ENCODE measurements around the gene APBA2.
"Not testable (repeated sequence)": the region's sequence is repeated elsewhere in the genome, so short reads cannot be mapped to it uniquely, and the experiment has no call there.

Gene APBA2

DNA sequence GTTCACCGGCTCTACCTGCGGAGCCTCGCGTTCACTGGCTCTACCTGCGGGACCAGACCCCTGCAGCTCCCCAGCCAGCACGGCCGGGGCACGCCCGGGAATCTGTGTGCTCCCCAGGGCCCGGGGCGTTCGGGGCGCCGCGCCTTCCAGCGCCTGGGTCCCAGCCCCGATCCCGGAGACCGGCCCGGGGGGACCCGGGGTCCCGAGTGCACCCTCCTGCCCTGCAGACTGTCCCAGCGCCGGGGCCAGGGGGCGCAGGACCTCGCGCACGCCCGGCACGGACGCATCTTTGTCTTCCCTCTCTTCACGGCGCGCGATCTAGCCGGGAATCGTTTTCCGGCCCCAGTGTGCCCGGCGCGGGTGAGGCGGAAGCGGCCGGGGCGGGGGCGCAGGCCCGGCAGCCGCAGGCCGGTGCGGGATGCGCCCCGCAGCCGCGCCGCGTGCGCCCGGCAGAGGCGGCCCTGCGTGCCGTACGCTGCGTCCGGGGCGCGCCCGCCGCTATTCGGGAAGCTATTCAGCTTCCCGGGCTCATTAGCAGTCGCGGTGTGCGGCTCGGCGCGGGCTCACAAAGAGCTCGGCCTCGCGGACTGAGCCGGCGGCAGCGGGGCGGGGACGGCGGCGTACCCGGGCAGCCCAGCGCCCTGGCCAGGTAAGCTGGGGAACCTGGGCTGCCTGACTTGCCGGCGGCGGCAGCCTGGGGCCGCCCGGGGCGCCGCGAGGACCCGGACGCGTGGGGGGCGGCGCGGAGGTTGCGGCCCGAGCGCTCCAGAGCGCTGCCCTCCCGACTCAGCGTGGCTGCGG, at the start of gene APBA2:
APBA2 (plus strand) TSS at position 345 of the 801 bp plus-strand sequence. CDS start 167,911 bp downstream, outside the sequence.
- peak in 1 of 2 donors; percentile 42 for DNase-seq (ENCODE audit: low read depth in 2 of 2)

DNA sequence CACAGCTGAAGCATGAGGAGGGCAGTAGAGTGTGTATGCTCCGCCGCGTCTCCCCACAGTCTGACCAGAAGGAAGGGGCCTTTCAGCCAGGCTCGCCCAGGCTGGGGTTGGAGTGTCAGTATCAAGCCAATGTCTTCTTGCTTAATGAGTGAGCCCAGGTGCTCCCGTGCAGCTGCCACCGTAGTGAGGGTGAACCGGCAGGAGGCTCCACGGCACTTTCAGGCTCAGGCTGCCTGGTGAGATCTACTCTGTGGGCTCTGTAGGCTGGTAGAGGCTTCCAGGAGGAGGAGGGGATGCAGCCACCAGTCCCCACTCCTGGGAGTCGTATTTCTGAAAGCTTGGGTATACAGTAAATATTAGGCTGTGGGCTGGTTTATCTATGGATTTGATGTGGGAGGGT, 45.5 kb upstream of the APBA2 start:
- not testable (repeated sequence) for DNase-seq (ENCODE audit: low read depth in 2 of 2)

DNA sequence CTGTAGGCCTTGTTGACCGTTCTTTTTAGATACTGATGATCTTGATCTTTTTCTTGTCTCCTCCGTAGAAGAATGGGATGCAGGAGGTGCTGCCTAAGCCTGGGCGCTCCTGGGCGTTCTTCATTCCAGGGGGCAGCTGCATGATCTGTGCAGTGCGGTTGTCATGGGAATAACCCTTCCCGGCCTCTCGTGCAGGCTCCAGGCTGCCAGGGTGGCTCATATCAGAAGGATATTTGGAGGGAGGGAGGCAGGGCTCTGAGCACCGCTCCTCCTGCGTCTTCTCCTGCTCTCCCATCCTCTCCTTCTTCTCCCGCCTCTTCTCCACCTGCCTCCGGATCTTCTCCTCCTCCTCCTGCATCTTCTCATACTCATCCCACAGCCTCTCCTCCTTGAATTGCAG, 43.6 kb upstream of the APBA2 start:
- not testable (repeated sequence) for DNase-seq (ENCODE audit: low read depth in 2 of 2)

DNA sequence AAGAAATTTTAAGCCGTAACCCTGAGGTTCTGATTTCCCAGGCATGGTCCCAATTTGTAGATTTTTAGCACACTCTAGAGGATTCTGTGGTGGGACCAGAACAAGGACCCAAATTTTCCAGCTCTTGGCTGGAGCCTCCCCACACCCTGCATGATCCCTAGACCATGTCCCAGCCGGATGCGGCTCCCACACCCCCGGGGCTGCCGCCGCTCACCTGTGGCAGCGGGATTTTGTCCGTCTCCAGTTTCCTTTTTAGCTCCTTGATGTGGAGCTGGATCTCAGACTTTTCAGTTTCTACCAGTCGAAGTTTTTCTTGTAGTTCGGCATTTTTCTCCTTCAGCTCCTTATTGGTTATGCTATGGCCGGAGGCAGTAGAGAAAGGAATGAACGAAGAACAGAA, 42.3 kb upstream of the APBA2 start:
- not testable (repeated sequence) for DNase-seq (ENCODE audit: low read depth in 2 of 2)

DNA sequence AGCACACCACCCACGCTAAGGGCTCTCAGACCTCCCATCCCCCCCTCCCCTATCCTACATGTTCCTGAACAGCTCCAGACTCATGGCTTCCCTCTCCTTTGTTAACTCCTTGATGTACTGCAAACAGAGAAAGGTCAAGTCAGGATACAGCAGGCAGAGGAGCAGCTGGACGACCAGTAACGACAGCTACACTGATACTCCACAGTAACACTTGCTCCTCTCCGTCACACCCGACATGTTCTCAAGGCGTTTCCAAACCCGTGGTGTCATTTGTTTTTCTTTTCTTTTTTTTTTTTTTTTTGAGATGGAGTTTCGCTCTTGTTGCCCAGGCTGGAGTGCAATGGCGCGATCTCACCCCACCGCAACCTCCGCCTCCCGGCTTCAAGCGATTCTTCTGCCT, 41.6 kb upstream of the APBA2 start:
- DNase-seq (ENCODE audit: low read depth in 2 of 2): not testable (repeated sequence)

DNA sequence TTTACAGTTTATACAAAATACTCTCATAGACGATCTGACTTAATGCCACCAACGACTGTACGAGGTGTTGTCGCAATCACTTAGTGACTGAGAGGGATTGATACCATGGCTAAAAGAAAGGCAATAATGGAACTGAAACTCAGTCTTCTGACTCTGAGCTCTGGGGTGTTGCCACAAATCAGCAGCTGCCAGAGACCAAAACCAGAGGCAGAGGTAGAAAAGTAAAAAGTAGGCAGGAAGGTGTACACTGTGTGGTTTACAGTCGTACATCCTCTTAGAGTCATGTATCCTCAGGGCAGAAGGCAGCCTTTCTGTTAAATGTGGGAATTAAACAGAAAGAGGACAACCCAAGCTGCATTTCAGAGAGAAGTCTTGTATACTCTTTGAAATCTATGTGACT, 38.5 kb upstream of the APBA2 start:
- DNase-seq (ENCODE audit: low read depth in 2 of 2): not testable (repeated sequence)

DNA sequence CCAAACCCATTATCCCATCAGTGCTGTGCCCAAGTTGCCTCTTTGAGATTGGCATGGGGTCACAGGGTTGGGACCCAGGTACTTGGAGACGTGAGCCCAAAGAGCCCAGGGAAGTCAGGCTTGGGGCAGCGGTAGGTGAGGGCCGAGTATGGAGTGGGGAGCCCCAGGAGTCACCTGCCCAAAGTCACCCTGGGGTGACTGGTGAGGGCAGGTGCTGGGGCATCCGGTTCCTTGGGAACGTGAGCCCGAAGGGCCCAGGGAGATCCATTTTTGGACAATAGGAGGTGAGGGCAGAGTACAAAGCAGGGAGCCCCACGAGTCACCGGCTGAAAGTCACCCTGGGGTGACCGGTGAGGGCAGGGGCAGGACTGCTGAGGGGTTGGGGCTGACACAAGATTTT, 37.8 kb upstream of the APBA2 start:
- not testable (repeated sequence) for DNase-seq (ENCODE audit: low read depth in 2 of 2)

DNA sequence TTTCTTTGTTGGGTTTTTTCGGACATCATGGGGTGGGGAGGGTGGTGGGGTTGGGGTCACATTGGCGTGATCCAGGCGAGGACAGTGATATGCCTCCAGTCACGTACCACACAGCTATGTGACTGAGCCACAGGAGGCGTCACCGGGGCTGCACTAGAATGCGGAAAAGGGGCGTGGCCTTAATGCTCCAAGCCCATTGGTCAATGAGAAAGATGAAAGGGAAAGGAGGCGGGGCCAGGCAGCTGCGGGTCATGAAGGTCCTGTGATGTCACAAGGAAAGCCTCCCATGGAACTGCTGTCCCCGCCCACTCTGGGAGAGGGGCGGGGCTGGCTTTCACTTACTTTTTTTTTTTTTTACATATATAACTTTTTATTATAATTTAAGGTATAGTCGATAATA, 37.3 kb upstream of the APBA2 start, which contains the start of gene GOLGA6L7:
GOLGA6L7 (minus strand) TSS at position 124 of the 400 bp plus-strand sequence; CDS start at position 29, 95 bp downstream.
- peak in 1 of 2 donors; percentile 9 for DNase-seq (ENCODE audit: low read depth in 2 of 2)

DNA sequence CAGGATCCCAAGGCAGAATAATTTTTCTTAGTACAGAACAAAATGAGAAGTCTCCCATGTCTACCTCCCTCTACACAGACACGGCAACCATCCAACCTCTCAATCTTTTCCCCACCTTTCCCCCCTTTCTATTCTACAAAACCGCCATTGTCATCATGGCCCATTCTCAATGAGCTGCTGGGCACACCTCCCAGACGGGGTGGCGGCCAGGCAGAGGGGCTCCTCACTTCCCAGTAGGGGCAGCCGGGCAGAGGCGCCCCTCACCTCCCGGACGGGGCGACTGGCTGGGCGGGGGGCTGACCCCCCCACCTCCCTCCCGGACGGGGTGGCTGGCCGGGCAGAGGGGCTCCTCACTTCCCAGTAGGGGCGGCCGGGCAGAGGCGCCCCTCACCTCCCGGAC, 36.5 kb upstream of the APBA2 start:
- not testable (repeated sequence) for DNase-seq (ENCODE audit: low read depth in 2 of 2)

DNA sequence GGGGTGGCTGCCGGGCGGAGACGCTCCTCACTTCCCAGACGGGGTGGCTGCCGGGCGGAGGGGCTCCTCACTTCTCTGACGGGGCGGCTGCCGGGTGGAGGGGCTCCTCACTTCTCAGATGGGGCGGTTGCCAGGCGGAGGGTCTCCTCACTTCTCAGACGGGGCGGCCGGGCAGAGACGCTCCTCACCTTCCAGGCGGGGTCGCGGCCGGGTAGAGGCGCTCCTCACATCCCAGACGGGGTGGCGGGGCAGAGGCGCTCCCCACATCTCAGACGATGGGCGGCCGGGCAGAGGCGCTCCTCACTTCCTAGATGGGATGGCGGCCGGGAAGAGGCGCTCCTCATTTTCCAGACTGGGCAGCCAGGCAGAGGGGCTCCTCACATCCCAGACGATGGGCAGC, 36.0 kb upstream of the APBA2 start:
- DNase-seq (ENCODE audit: low read depth in 2 of 2): not testable (repeated sequence)

DNA sequence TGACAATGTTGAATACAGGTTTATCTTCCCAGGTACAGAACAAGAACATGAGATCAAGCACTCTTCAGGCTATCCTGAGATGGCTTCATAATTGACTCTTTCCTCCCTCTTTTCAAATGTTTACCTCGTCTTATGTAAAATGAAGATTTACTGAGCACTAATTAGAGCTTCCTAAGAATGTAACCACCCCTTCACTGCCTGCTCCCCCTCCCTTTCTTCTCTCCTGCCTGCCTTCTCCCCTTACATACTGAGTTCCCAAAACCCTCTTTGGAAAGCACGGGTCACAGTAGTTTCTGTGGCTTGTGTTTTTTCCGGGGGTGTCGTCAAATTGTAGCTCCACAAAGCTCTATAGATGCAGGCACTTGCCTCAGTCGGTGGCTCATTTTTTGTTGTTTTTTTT, 32.1 kb upstream of the APBA2 start:
- DNase-seq (ENCODE audit: low read depth in 2 of 2): not testable (repeated sequence)

DNA sequence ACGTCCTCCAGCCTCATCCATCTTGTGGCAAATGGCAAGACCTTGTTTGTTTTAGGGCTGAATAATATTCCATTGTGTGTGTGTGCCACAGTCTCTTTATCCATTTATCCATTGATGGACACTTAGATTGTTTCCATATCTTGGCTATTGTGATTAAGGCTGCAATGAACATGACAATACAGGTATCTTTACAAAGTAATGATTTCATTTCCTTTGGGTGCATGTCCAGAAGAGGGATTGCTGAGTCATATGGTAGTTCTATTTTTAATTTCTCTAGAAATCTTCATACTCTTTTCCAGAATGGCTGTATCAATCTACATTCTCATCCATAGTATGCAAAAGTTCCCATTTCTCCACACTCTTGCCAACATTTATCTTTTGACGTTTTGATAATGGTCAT, 31.2 kb upstream of the APBA2 start:
- not testable (repeated sequence) for DNase-seq (ENCODE audit: low read depth in 2 of 2)

DNA sequence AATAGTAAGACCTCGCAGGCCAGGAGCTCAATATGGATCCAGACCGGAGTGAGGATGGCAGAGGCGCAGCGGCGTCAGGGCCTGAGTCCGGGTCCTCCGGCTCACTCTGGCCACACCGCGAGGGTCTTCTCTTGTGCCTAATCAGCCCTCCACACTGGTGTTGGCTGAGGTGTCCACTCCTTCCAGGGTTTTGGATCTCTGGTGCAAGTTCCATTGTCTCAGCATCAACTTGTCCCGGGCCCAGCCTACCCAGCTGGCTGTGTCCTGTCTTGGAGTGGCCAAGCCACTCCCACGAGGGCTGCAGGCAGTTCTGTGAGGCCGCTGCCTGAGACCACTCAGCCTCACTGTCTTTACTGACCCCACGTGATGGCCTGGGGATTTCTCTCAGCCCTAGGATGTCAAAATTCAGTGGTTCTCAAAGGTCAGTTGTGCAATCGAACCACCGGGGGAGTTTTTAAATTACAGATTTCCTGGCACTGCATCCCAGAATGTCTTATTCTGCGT, 24.7 kb upstream of the APBA2 start:
- DNase-seq (ENCODE audit: low read depth in 2 of 2): no peak

DNA sequence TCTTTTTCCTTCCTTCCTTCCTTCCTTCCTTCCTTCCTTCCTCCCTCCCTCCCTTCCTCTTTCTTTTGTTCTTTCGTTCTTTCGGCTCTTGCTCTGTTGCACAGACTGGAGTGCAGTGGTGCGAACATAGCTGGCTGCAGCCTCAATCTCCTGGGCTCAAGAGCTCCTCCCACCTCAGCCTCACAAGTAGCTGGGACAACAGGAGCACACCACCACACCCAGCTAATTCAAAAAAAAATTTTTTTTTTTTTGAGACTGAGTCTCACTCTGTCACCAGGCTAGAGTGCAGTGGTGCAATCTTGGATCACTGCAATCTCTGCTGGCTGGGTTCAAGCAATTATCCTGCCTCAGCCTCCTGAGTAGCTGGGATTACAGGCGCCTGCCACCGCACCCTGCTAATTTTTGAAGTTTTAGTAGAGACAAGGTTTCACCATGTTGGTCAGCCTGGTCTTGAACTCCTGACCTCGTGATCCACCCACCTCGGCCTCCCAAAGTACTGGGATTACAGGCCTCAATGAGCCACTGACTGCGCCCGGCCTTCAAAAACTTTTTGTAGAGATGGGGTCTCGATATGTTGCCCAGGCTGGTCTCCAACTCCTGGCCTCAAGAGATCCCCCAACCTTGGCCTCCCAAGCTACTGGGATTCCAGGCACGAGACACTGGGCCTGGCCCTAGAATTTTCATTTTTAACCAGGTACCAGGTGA, 24.0 kb upstream of the APBA2 start:
- not testable (repeated sequence) for DNase-seq (ENCODE audit: low read depth in 2 of 2)

DNA sequence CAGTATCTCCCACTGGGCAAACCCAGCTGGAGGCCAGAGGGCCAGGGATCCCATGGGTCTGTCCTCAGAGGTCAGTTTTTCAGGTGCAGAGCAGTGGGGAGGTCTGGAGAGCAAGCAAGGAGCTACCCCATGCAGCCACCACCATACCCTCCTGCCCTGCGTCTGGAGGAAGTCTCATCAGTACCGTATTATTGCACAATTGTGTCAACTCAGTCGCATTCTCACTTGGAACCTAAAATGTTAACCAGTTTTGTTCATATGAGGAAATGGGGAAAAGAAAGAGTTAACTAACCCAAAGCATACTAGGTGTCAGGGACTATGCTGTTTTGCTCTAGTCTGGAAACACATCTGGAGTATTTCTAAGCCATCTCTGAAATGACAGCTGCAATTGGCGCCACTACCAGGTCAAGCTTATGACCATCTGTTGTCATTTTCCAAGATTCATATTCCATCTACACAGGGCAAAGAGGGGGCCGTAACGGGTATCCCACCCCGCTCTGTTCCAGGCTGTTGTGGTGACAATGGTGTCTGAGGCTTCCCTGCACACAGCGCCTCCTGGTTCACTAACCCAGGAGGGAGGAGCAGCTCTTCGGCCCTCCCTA, 16.9 kb upstream of the APBA2 start:
- no peak for DNase-seq (ENCODE audit: low read depth in 2 of 2)

DNA sequence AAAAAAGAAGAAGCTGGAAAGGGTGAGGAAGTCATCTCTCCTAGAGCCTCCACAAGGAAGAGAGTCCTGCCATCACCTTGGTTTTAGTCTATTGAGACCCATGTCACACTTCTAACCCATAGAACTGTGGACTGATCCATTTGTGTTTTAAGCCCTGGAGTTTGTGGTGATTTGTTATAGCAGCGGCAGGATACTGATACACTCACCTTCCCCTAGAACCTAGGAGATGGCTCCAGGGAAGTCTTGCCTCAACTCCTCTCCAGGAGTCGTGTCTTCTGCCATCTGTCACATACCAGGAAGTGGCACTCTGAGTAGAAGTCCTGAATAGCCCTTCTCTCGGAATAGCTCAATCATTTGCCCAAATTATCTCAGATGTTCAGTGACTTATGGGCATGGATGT, 14.6 kb upstream of the APBA2 start:
- DNase-seq (ENCODE audit: low read depth in 2 of 2): no peak

DNA sequence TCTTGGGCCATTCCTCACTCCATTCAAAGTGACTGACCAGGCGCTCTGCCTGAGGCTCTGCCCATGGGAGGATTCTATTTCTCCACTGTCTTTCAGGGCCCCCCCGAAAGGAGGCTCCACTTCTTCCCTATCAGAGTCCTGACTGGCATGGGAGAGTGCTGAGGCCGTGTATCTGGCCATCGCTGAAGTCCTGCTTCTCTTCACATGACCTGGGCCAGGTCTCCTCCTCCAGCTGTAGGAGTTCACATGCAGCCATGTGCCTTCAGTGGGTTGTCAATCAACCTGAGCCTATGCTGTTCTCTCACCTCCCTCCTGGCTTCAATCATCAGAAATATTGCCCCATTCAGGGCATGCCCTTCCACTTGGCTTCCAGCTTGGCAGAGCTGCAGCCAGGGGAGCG, 12.8 kb upstream of the APBA2 start:
- no peak for DNase-seq (ENCODE audit: low read depth in 2 of 2)

DNA sequence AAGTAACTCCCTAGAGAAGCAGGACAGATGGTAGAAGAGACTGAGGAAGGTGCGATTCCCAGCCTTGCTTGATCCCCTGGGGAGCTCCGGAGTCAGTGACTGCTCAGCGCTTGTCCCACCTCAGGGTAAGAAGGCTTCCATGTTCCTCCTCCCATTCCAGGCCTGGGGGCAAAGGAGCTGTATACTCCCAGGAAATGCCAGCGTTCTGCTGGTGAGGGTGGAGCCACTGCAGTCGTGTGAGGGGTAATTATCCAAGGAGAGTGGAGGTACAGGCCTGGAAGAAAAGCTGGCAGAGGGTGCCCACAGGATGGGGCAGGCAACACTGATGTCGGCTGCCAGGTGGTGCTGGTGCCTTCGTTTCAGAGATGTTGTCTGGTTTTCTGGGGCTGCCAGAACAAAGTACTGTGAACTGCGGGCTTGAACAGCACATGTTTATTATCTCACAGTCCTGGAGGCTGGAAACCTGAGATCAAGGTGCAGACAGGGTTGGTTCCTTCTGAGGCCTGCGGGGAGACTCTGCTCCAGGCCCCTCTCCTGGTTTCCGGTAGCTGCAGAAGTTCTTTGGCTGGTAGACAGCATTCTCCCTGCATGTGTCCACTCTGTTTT, 12.1 kb upstream of the APBA2 start:
- DNase-seq (ENCODE audit: low read depth in 2 of 2): no peak

DNA sequence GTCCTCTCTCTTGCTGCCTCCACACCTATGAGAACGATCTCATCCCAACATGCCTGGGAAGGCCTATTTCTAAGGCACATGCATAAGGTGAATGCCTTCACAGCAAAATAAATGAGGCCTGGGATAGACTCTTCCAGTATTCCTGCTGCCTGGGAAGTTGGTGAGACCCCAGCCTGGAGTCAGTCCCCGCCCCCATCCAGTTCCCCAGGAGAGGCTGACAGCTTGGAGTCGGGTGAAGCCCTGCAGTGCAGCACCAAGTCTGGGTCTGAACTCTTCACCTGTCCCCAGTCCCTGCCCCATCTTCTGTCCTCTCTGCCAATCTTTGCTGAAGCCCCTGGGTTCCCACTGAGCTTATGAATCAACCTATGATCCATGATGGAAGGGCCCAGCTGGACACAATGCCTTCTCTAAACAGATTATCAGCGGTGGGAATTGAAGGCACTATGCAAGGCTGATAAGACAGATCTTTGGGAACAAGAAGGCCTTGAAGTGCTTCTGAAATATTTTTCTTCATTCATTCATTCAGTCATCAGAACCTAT, 10.2 kb upstream of the APBA2 start:
- no peak for DNase-seq (ENCODE audit: low read depth in 2 of 2)

DNA sequence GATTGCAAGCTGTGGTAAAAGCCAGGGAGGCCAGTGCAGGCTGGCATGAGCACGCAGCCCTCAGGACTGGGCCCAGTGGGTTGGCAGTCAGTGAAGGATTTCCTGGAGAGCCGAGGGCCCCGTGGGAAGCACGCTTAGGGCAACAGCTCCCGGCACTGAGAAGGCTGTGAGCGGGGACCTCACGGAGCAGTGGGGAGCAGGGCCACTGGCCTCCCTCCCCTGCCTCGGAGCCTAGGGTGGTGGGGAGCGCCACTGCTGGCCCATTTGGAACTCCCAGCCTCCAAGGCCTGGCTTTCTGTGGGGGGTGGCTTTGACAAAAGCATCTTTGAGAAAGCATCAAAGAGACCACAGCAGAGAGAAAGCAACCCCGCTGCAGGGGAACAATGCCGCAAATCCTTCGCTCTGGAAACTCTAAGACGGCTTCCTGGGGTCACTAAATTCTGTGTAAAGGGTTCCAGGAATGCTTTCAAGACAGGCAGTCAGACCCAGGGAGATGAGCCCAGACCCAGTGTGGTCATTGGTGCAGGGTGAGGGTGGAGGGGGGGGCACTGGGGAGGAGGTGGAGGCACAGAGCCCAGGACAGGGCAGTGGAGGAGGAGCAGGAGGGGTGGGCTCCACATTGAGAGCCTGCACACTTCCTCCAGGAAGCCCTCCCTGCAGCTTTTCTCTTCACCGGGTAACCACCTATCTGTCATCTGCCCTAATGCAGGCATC, 9.5 kb upstream of the APBA2 start:
- DNase-seq (ENCODE audit: low read depth in 2 of 2): no peak

DNA sequence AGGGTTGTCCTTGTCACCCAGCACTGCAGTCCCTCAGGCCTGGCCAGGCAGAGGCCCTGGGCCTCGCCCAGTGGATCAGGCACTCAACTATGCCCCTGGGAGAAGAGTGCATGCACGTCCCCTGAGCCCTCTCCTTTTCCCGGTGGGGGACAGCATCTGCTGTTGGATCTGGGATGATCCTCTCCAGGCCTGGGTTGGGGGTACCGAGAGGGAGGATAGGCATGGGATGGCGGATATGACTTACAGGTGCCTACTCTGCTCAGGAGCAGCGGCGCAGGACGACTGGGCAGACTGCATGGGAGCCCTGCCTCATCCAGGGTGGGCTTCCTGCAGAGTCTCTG, 9.0 kb upstream of the APBA2 start:
- no peak for DNase-seq (ENCODE audit: low read depth in 2 of 2)

Measured in stimulated activated CD4-positive, alpha-beta T cell treated with anti-CD3 and anti-CD28 coated beads, Interleukin-4, amount 100 ng/mL, for 48 hours (primary cell).